NT2/D1 (cell line): ENCODE data around the gene B3GAT2.

Experiments
- SUZ12 ChIP-seq: IDR thresholded peaks from 2 replicates; pipeline ENCODE4 v1.6.1; 2011; ENCODE audit not compliant: insufficient read length, insufficient read depth; ENCODE audit errors: extremely low read depth
- YY1 ChIP-seq: IDR thresholded peaks from 2 replicates; pipeline ENCODE4 v1.6.1; 2011; ENCODE audit not compliant: insufficient read length, insufficient read depth

GRCh38 chr6:70838907-70839285, 118.0 kb downstream of the B3GAT2 start:
- no peak for TF ChIP-seq YY1
- no peak for TF ChIP-seq SUZ12
